Esophagus (tissue), 2 donors: ENCODE results near the gene UNC79. TPM values are rescaled to one million over a fixed set of nuclear protein-coding genes. Genes with fewer than 3 reads are reported as not detected.

Experiments
- H3K27ac ChIP-seq, 2 donors: one replicate each; pipeline ENCODE4 v1.5.1; 2013; ENCODE audit warnings: low read depth in 2 of 2, mild to moderate bottlenecking in 2 of 2, inconsistent platforms in 1 of 2, low read length in 1 of 2, moderate library complexity in 1 of 2
- H3K27me3 ChIP-seq, 2 donors: one replicate each; pipeline ENCODE4 v1.6.1; 2013; ENCODE audit warnings: low read length in 2 of 2, control low read depth in 1 of 2, mild to moderate bottlenecking in 1 of 2; ENCODE audit not compliant: insufficient read depth in 2 of 2, control insufficient read depth in 1 of 2
- H3K36me3 ChIP-seq, 2 donors: one replicate each; pipeline ENCODE4 v1.6.1; 2013; ENCODE audit warnings: low read length in 1 of 2; ENCODE audit not compliant: control insufficient read depth in 2 of 2, insufficient read depth in 2 of 2
- H3K4me1 ChIP-seq, 2 donors: one replicate each; pipeline ENCODE4 v1.6.1; 2013; ENCODE audit warnings: low read length in 1 of 2; ENCODE audit not compliant: control insufficient read depth in 2 of 2, insufficient read depth in 2 of 2
- H3K4me3 ChIP-seq, 2 donors: one replicate each; pipeline ENCODE4 v1.5.1; 2013; ENCODE audit warnings: low read length in 2 of 2, mild to moderate bottlenecking in 2 of 2, low read depth in 1 of 2, moderate library complexity in 1 of 2
- H3K9me3 ChIP-seq, 2 donors: one replicate each; pipeline ENCODE4 v1.6.1; 2013; ENCODE audit warnings: mild to moderate bottlenecking in 2 of 2, low read depth in 1 of 2, low read length in 1 of 2, moderate library complexity in 1 of 2; ENCODE audit not compliant: control insufficient read depth in 2 of 2, insufficient read depth in 1 of 2
- WGBS, 2 donors: extraction: QIAGEN DNeasy Blood & Tissue Kit; methylation state at CpG; one replicate each; pipeline ENCODE4 v1.1.7; 2013; 5-methylcytosine and 5-hydroxymethylcytosine counted together
- polyA plus RNA-seq, 2 donors: library from polyadenylated mRNA; stranded (reverse); fragments of 200-250 nt; gene quantifications; one replicate each; pipeline ENCODE4 v1.2.3, GENCODE V29; 2013
- donor health status: healthy with polysubstance abuse.
- donor health status: Bipolar disorder and iron deficiency.

UNC79 gene
- polyA plus RNA-seq, 2 donors: 0.01 to 0.02 TPM

DNA sequence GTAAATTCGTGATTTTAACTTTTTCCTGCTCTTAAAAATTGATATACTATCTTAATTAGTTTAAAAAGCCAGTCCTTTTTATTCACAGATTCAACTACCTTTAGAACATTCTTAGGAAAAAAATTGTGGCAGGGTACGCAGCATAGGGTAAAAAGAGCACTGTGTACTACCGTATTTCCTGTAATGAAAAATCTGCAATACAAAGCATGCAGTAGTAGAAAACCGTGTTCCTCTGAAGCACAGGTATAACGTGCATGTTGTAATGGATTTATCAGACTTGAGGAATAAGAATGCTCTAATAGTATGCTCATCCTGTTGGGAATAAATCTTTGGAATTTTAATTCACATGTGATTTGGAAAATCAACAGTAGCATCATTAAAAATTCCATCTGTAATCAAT lies 140.5 kb downstream of the UNC79 start:
- Histone ChIP-seq H3K4me1 (no peaks in the 10 kb centered on the region), H3K36me3 (no peaks in the 10 kb centered on the region), H3K27ac (no peak overlapping the region), H3K27me3 (peaks cover 0 to 3% of the 10 kb centered on the region in 2 donors), H3K9me3 (no peaks in the 10 kb centered on the region), H3K4me3 (no peak overlapping the region)
- WGBS, 2 donors: 73 to 76% methylated on average over 5 of the region's 5 CpGs

DNA sequence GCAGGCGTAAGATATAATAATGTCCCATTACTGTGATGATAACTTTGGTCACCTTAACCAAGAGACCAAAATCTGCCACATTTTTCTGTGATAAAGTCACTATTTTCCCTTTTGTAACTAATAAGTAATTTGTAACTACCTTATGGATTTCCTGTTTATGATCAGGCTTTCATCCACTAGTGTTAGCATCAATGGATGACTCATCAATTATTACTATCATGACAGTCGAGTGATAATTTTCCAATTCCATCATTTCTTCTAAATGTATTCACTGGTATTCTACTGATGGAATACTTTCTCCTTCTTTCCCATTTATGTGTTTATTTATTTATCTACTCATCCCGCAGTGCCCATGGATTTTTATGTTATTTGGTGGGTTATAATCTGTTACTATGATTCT lies 148.4 kb downstream of the UNC79 start:
- Histone ChIP-seq H3K4me1 (no peaks in the 10 kb centered on the region), H3K27ac (no peak overlapping the region), H3K36me3 (no peaks in the 10 kb centered on the region), H3K9me3 (no peaks in the 10 kb centered on the region), H3K4me3 (no peak overlapping the region), H3K27me3 (no peaks in the 10 kb centered on the region)
- 73 to 84% methylated on average over 3 of the region's 3 CpGs for WGBS, 2 donors

DNA sequence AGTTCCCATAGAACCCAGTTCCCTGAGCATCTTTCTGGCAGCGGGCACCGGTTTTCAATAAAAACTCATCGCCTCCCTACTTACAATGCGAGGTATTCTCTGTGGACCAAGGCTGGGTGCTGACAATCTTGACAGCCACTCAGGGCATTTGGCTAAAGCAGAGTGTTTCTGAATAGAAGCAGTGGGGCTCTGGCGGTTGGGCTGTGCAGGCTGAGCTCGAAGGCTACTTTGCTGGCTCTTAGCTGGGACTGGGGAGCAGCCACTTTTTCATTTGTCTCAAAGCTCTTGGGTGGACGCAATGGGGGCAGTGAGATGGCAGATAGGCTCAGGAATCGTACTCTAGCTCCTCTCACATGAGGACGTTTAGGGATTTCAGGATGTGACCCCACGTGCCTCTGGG lies 151.8 kb downstream of the UNC79 start:
- Histone ChIP-seq H3K4me3 (no peak overlapping the region), H3K4me1 (no peaks in the 10 kb centered on the region), H3K36me3 (no peaks in the 10 kb centered on the region), H3K27me3 (no peaks in the 10 kb centered on the region), H3K27ac (no peak overlapping the region), H3K9me3 (no peaks in the 10 kb centered on the region)
- WGBS, 2 donors: 83 to 88% methylated on average over 10 of the region's 10 CpGs

DNA sequence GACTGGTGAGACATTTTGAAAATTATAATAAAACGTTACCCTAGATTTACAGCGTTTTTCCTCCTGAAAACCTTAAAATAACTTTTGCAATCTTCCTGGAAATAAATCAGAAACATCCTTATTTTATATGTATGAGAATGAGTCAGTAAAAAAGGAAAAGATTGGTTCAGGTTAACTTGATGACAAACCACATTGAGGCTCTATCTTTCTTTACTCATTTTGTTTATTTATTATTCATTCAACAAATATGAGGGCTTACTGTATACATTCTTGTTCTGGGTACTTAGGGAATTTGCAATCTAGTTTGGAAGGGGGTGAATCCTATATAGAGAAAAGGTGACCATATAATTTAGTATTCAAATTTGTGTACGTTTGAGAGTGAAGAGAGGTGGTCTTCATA lies 156.6 kb downstream of the UNC79 start:
- H3K27me3 ChIP-seq: no peaks in the 10 kb centered on the region
- H3K27ac ChIP-seq: no peak overlapping the region
- no peaks in the 10 kb centered on the region for H3K36me3 ChIP-seq
- 84 to 88% methylated on average over 3 of the region's 3 CpGs for WGBS, 2 donors
- no peaks in the 10 kb centered on the region for H3K9me3 ChIP-seq
- no peak overlapping the region for H3K4me3 ChIP-seq
- H3K4me1 ChIP-seq: no peaks in the 10 kb centered on the region

DNA sequence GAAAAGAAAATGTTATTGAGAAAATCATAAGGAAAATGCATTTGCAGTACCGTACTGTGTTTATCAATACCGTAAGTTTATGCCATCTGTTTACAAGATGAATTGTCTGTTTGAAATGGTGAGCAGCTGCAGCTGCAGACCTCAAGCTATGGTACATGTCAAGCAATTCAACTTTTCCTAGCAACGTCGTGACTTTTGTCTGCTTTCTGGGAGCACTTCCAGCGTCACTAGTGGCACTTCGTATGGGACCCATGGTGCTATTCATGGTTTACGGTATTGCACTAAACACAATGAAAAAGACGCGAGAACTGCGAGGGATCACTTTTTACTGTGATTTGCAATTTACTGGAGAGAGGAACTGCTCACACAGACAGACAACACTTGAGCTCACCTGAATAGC lies 160.8 kb downstream of the UNC79 start:
- Histone ChIP-seq H3K27ac (no peak overlapping the region), H3K9me3 (no peaks in the 10 kb centered on the region), H3K4me1 (no peaks in the 10 kb centered on the region), H3K4me3 (no peak overlapping the region), H3K27me3 (peaks cover 0 to 4% of the 10 kb centered on the region in 2 donors), H3K36me3 (no peaks in the 10 kb centered on the region)
- WGBS, 2 donors: 61 to 74% methylated on average over 10 of the region's 10 CpGs

DNA sequence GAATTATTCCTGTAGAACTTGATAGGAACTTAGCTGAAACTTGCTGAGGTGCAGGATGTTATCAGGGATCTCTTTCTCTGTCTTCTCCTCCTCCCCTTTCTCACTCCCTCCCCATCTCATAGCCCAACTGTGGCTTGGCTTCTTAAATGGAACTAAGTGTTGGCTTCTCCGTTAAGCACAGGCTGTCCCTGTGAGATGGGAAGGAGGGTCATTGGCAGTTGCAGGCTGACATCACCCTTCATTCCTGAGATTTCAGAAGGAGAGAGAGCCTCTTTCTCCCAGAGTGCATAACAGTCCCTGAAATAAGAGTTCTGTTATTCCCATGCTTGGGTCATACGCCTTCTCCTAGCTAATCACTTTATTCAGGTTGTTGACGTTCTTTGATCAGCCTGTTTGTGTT lies 162.0 kb downstream of the UNC79 start:
- H3K27ac ChIP-seq: no peak overlapping the region
- H3K4me3 ChIP-seq: no peak overlapping the region
- H3K36me3 ChIP-seq: no peaks in the 10 kb centered on the region
- H3K4me1 ChIP-seq: no peaks in the 10 kb centered on the region
- peaks cover 0 to 4% of the 10 kb centered on the region in 2 donors for H3K27me3 ChIP-seq
- H3K9me3 ChIP-seq: no peaks in the 10 kb centered on the region
- 32 to 43% methylated on average over 3 of the region's 3 CpGs for WGBS, 2 donors

DNA sequence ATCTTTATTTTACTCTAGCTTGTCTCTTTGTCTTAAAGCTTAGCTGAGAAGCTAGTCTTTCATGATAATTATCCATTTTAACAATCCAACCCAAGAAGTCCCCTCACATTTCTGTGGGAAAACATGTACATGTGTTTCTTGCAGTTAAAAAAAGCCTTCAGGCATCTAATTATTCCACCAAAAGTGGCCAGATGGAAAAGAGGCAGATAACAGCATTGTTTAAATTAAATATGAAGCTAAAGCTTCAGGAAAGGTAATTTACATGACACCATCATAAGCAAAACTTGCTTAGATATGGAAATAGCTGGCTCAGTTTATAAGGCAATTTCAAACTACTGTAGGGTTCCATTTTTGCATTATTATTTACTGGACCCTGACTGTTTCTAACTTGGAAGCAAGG lies 175.4 kb downstream of the UNC79 start:
- Histone ChIP-seq H3K36me3 (no peaks in the 10 kb centered on the region), H3K9me3 (no peaks in the 10 kb centered on the region)

DNA sequence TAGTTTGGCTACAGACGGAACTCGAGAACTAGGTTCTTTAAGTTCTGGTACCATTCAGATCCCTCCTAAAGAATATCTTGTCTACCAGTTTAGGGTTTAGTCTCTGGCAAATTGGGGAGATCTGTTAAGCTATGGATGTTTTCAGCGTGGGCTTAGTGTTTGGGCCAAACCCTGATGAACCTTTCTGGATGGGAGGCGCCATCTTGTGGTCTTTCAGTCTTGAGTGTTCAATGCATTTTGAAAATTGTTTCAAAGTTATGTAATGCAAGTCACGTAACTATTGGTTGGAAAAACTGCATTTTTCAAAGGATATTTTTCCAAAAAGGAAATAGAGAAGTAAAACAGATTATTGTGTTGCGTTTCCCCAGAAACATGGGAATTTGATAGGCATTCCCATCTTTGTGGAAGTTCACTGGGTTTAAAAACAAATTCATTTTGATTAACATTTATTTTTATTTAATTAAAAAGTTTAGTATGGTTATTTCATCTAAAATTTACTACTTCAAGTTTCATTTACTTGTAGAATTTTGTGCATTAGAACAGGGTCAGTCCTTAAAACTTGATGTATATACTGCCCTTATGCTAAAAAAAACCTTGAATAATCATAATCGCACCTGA lies 188.5 kb downstream of the UNC79 start:
- H3K4me3 ChIP-seq: no peak overlapping the region
- 47 to 49% methylated on average over 7 of the region's 7 CpGs for WGBS, 2 donors
- H3K9me3 ChIP-seq: no peaks in the 10 kb centered on the region
- no peak overlapping the region for H3K27ac ChIP-seq
- no peaks in the 10 kb centered on the region for H3K4me1 ChIP-seq
- no peaks in the 10 kb centered on the region for H3K27me3 ChIP-seq
- H3K36me3 ChIP-seq: no peaks in the 10 kb centered on the region

More for the DNA sequence above, 175.4 kb downstream of the UNC79 start:
- peaks cover 0 to 3% of the 10 kb centered on the region in 2 donors for H3K27me3 ChIP-seq
- no peak overlapping the region for H3K4me3 ChIP-seq
- H3K27ac ChIP-seq: no peak overlapping the region
- H3K4me1 ChIP-seq: no peaks in the 10 kb centered on the region

DNA sequence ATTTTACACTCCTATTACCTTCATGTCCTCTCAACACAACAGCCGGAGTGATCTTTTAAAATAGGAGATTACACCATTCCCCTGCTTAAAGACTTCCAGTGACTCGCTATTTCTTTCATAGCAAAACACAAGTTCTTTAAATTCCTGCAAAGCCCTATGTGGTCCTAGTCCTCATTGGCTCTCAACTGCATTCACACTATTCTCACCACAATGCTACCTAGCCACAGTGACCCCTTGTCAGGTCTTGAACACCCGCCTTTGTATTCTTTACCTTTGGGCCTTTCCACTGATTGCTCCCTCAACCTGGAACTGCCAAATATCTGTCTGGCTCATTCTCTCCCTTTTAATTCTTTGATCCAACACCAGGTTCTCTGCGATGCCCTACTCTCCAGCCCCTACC lies 197.3 kb downstream of the UNC79 start:
- no peaks in the 10 kb centered on the region for H3K9me3 ChIP-seq
- no peaks in the 10 kb centered on the region for H3K36me3 ChIP-seq
- no peaks in the 10 kb centered on the region for H3K27me3 ChIP-seq
- H3K4me1 ChIP-seq: no peaks in the 10 kb centered on the region
- 87 to 90% methylated on average over 4 of the region's 4 CpGs for WGBS, 2 donors
- H3K27ac ChIP-seq: no peak overlapping the region
- H3K4me3 ChIP-seq: no peak overlapping the region

DNA sequence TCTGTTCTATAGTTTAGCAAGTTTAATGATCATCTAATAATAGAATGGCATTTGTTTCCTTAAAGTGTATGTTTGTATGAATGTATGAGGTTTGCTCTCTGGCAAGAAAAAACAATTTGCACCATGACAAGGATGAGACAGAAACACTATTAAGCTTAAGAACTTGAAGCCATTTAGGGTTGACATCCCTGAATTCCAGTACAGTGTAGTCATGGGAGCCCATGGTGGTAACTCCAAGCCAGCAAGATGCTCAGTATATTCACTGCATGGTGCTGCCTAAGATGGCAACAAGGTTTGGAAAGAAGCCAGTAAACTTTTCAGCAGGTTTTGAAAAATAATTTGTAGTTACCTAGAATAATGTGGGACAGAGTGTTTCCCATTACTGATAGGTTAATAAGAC lies 198.9 kb downstream of the UNC79 start:
- no peak overlapping the region for H3K27ac ChIP-seq
- no peaks in the 10 kb centered on the region for H3K27me3 ChIP-seq
- no peaks in the 10 kb centered on the region for H3K4me1 ChIP-seq
- no peaks in the 10 kb centered on the region for H3K36me3 ChIP-seq
- no peak overlapping the region for H3K4me3 ChIP-seq
- H3K9me3 ChIP-seq: no peaks in the 10 kb centered on the region
